ENCODE data around the gene CD226.

Gene CD226

DNA sequence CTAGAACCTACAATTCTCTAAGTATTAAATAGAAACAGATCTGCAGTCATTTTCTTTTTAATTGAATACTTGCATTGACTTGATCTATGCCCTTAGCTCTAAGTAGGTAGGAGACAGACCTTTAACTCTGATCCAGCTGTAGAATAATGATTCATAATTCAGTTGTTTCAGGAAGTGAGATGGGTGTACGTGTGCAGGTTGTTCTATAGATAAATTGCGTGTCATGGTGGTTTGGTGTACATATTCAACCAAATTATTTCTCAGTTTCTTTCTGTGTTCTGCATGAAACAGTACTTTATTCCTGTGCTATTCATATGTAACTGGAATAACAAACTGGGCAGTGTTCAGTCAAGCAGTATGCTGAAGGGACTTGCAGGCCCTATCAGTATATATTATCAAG is 34.3 kb upstream of the CD226 start:
- H3K27ac ChIP-seq (ENCODE audit: low read length) = peak overlapping the region; percentile 88
- H3K4me1 ChIP-seq (ENCODE audit: low read length) = peaks cover 54% of the 10 kb centered on the region
- peak overlapping the region; percentile 57 for H3K4me2 ChIP-seq (ENCODE audit: low read length)
- no peaks in the 10 kb centered on the region for H3K27me3 ChIP-seq (ENCODE audit: low read depth, low read length)
- H2AFZ ChIP-seq (ENCODE audit: low read depth, low read length) = no peak overlapping the region
- TF ChIP-seq EZH2phosphoT487 (IDR thresholded peaks at IDR 0.05; ENCODE audit: low read depth) = no peak
- TF ChIP-seq, protein P1, sequence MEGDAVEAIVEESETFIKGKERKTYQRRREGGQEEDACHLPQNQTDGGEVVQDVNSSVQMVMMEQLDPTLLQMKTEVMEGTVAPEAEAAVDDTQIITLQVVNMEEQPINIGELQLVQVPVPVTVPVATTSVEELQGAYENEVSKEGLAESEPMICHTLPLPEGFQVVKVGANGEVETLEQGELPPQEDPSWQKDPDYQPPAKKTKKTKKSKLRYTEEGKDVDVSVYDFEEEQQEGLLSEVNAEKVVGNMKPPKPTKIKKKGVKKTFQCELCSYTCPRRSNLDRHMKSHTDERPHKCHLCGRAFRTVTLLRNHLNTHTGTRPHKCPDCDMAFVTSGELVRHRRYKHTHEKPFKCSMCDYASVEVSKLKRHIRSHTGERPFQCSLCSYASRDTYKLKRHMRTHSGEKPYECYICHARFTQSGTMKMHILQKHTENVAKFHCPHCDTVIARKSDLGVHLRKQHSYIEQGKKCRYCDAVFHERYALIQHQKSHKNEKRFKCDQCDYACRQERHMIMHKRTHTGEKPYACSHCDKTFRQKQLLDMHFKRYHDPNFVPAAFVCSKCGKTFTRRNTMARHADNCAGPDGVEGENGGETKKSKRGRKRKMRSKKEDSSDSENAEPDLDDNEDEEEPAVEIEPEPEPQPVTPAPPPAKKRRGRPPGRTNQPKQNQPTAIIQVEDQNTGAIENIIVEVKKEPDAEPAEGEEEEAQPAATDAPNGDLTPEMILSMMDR (IDR thresholded peaks at IDR 0.05; ENCODE audit: low read depth, low read length) = no peak
- no peaks in the 10 kb centered on the region for H3K9me3 ChIP-seq (ENCODE audit: insufficient read depth, low read length)
- H3K4me3 ChIP-seq (ENCODE audit: low read length) = peak overlapping the region; percentile 8
- peaks cover 33% of the 10 kb centered on the region for H3K36me3 ChIP-seq (replicated peaks; ENCODE audit: low read depth, low read length)
- no peaks in the 10 kb centered on the region for H4K20me1 ChIP-seq (ENCODE audit: insufficient read depth, low read length)
- H3K79me2 ChIP-seq (ENCODE audit: low read length) = no peaks in the 10 kb centered on the region
- H3K9ac ChIP-seq (ENCODE audit: low read length) = peak overlapping the region; percentile 25; the same call in 1 of the 2 replicates

DNA sequence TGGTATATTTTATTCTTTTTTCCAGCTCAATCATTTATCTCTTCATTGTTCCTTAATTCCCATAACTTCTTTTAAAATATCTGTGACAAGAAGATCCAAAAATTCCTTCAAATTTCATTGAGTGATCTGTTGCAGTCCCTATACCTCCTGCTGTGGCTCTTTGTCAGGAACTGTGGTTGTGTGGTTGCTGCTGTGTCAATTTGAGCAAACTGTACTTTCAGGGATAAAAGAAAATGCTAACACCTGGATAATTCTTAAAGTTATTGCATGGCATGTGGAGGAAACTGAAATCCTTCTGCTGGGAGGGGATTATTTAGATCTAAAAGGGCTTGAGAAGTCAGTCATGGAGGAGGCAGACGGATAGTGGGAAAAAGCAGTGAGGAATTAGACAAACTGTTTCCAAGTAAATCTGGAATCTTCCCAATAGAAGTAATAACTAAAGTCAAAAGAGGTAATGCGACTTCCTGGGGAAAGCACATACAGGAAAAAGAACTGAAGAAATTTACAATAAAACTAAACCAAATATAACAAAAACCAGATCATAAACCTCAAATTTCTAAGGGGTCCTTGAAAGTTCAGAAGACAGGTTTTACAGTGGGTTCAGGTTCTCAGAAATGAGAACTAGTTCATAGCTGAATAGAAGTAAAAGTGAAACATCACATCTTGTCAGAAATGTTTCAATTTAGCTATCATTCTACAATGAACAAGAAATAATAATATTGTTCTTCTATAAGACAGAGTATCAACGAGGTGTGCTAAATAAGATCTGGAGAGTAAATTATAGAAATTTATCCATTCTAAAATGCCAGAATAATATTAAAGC is 33.5 kb upstream of the CD226 start:
- Histone ChIP-seq H3K4me1 (ENCODE audit: low read length) (peaks cover 54% of the 10 kb centered on the region), H3K9ac (ENCODE audit: low read length) (peak overlapping the region; percentile 25), H3K27me3 (ENCODE audit: low read depth, low read length) (no peaks in the 10 kb centered on the region), H4K20me1 (ENCODE audit: insufficient read depth, low read length) (no peaks in the 10 kb centered on the region), H3K4me3 (ENCODE audit: low read length) (peak overlapping the region; percentile 8), H3K4me2 (ENCODE audit: low read length) (peak overlapping the region; percentile 57), H3K9me3 (ENCODE audit: insufficient read depth, low read length) (no peaks in the 10 kb centered on the region), H2AFZ (ENCODE audit: low read depth, low read length) (no peak overlapping the region), H3K36me3 (replicated peaks; ENCODE audit: low read depth, low read length) (peaks cover 34% of the 10 kb centered on the region), H3K79me2 (ENCODE audit: low read length) (no peaks in the 10 kb centered on the region), H3K27ac (ENCODE audit: low read length) (peak overlapping the region; percentile 88)
- no peak for TF ChIP-seq EZH2phosphoT487 (IDR thresholded peaks at IDR 0.05; ENCODE audit: low read depth)
- TF ChIP-seq, protein P1 (IDR thresholded peaks at IDR 0.05; ENCODE audit: low read depth, low read length) = no peak

DNA sequence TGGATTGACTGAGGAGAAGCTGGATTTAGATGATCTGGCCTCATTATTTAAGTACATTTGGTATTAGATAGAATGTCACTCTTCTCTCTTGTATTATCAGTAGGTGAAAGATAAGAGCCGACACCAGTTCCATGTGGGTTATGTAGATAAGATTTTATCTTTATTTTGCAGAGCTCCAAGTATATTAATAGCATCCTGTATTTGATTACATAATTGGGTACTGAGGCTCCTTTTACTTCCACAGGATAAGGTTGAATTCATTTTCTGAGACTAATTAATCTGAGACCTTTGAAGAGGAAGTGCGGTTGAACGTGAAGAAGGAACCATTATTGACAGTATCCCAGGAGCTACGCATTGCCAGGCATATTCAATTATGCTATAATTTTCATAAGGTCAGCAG is 32.8 kb upstream of the CD226 start:
- H3K79me2 ChIP-seq (ENCODE audit: low read length) = no peaks in the 10 kb centered on the region
- peaks cover 29% of the 10 kb centered on the region for H3K36me3 ChIP-seq (replicated peaks; ENCODE audit: low read depth, low read length)
- peaks cover 54% of the 10 kb centered on the region for H3K4me1 ChIP-seq (ENCODE audit: low read length)
- no peaks in the 10 kb centered on the region for H4K20me1 ChIP-seq (ENCODE audit: insufficient read depth, low read length)
- peak overlapping the region; percentile 2; the same call in 1 of the 2 replicates for H3K9ac ChIP-seq (ENCODE audit: low read length)
- H3K4me2 ChIP-seq (ENCODE audit: low read length) = peak overlapping the region; percentile 57
- H3K27me3 ChIP-seq (ENCODE audit: low read depth, low read length) = no peaks in the 10 kb centered on the region
- no peaks in the 10 kb centered on the region for H3K9me3 ChIP-seq (ENCODE audit: insufficient read depth, low read length)
- TF ChIP-seq, protein P1 (IDR thresholded peaks at IDR 0.05; ENCODE audit: low read depth, low read length) = no peak
- no peak for TF ChIP-seq EZH2phosphoT487 (IDR thresholded peaks at IDR 0.05; ENCODE audit: low read depth)
- peak overlapping the region; percentile 88 for H3K27ac ChIP-seq (ENCODE audit: low read length)
- no peak overlapping the region for H2AFZ ChIP-seq (ENCODE audit: low read depth, low read length)
- H3K4me3 ChIP-seq (ENCODE audit: low read length) = peak overlapping the region; percentile 6; the same call in 1 of the 2 replicates

Measured in OCI-LY3 (cell line).